HepG2 (cell line): ENCODE measurements around the gene NRGN. TPM values are rescaled to one million over a fixed set of nuclear protein-coding genes. Genes with fewer than 3 reads are reported as not detected.

Experiments
- ARID4A ChIP-seq: sonication (generic); formaldehyde crosslinking; IDR thresholded peaks from 2 replicates; pipeline ENCODE4 v1.5.0; 2020; ENCODE audit warnings: mild to moderate bottlenecking, missing genetic modification reagents, borderline replicate concordance
- DRAP1 ChIP-seq: IDR thresholded peaks from 2 replicates; pipeline ENCODE4 v1.6.1; 2016; ENCODE audit warnings: missing genetic modification reagents, missing compliant biosample characterization
- ELF1 ChIP-seq: sonication (generic); formaldehyde crosslinking; IDR thresholded peaks from 2 replicates; pipeline ENCODE4 v1.4.0; 2020; ENCODE audit warnings: missing genetic modification reagents
- LCORL ChIP-seq, 2 experiments: fragments of 450-650 bp in 1 of 2; sonication (generic) in 1 of 2; formaldehyde crosslinking in 1 of 2; IDR thresholded peaks; 2 replicates each; pipeline versions ENCODE4 v1.5.0 to v1.6.1; 2017 to 2020; ENCODE audit warnings: antibody characterized with exemption in 1 of 2, missing genetic modification reagents in 1 of 2
- MAX ChIP-seq: IDR thresholded peaks from 2 replicates; pipeline ENCODE4 v1.6.1; 2012; ENCODE audit warnings: inconsistent platforms
- MEIS2 ChIP-seq: sonication (generic); formaldehyde crosslinking; IDR thresholded peaks from 2 replicates; pipeline ENCODE4 v1.9.0; 2021; ENCODE audit warnings: mild to moderate bottlenecking, missing genetic modification reagents
- MIER3 ChIP-seq: IDR thresholded peaks from 2 replicates; pipeline ENCODE4 v1.6.1; 2016; ENCODE audit warnings: missing compliant biosample characterization, borderline replicate concordance
- NONO ChIP-seq, 2 experiments: fragments of 450-650 bp in 1 of 2; sonication (generic) in 1 of 2; formaldehyde crosslinking in 1 of 2; IDR thresholded peaks in 1 of 2; conservative IDR thresholded peaks in 1 of 2; 2 replicates each; pipeline versions ENCODE4 v1.6.1 to v1.8.0; 2017 to 2022; ENCODE audit warnings: mild to moderate bottlenecking in 1 of 2, missing genetic modification reagents in 1 of 2, moderate library complexity in 1 of 2
- RFXAP ChIP-seq: sonication (generic); formaldehyde crosslinking; IDR thresholded peaks from 2 replicates; pipeline ENCODE4 v1.4.0; 2020; ENCODE audit warnings: missing genetic modification reagents, borderline replicate concordance
- SCMH1 ChIP-seq: sonication (generic); formaldehyde crosslinking; IDR thresholded peaks from 2 replicates; pipeline ENCODE4 v1.9.0; 2021; ENCODE audit warnings: missing genetic modification reagents, mild to moderate bottlenecking, borderline replicate concordance
- SOX13 ChIP-seq, 3 experiments: fragments of 450-650 bp in 1 of 3; sonication (generic) in 1 of 3; formaldehyde crosslinking in 1 of 3; IDR thresholded peaks in 2 of 3; conservative IDR thresholded peaks in 1 of 3; 2 replicates each; pipeline versions ENCODE4 v1.5.0 to v1.6.1; 2016 to 2020; ENCODE audit warnings: antibody characterized with exemption in 1 of 3, mild to moderate bottlenecking in 1 of 3, missing compliant biosample characterization in 1 of 3, missing genetic modification reagents in 1 of 3, moderate library complexity in 1 of 3
- ZBTB25 ChIP-seq: IDR thresholded peaks from 2 replicates; pipeline ENCODE4 v1.6.1; 2018; ENCODE audit warnings: missing genetic modification reagents
- ZNF598 ChIP-seq: sonication (generic); formaldehyde crosslinking; IDR thresholded peaks from 2 replicates; pipeline ENCODE4 v1.5.1; 2020; ENCODE audit warnings: mild to moderate bottlenecking, missing genetic modification reagents, borderline replicate concordance
- ZNF687 ChIP-seq: sonication (generic); formaldehyde crosslinking; IDR thresholded peaks from 2 replicates; pipeline ENCODE4 v1.5.1; 2020; ENCODE audit warnings: mild to moderate bottlenecking, missing genetic modification reagents, moderate library complexity
- ZNF891 ChIP-seq: sonication (generic); formaldehyde crosslinking; IDR thresholded peaks from 2 replicates; pipeline ENCODE4 v1.5.0; 2020; ENCODE audit warnings: mild to moderate bottlenecking, missing genetic modification reagents
- polyA plus RNA-seq, 8 experiments: library from polyadenylated mRNA; depleted of rRNA in 3 of 8; stranded (reverse) in 7 of 8; unstranded in 1 of 8; fragments of >200 nt; fragmentation: Illumina TruSeq in 4 of 8; extraction: Trizol in 4 of 8; gene quantifications; 2 replicates each; pipeline versions ENCODE4 v1.2.1 to v1.2.3, GENCODE V29; 2011 to 2016; ENCODE audit warnings: low read depth in 4 of 8, missing spikeins in 1 of 8, mixed read lengths in 1 of 8; ENCODE audit not compliant: insufficient read depth in 1 of 8
- total RNA-seq, 5 experiments: library from RNA; depleted of rRNA; stranded (reverse); fragments of >200 nt; fragmentation: Illumina TruSeq; extraction: Trizol; gene quantifications; 2 replicates each; pipeline ENCODE4 v1.2.3, GENCODE V29; 2016; ENCODE audit warnings: low read depth in 1 of 5

NRGN gene
- total and polyA plus RNA-seq, 2 of the 13 experiments (the other 11 are each of a cell fraction or from before 2014, with no cell fraction given), result 0.22 TPM; not detected in 1

- TF ChIP-seq DRAP1 (CRISPR knock-in tag) (peak; percentile 38; the same call in 1 of the 2 replicates), SOX13 (IDR thresholded peaks at IDR 0.05) (no peak), SOX13 (CRISPR knock-in tag; conservative IDR thresholded peaks at IDR 0.05 in 1 of 2, IDR thresholded peaks at IDR 0.05 in 1 of 2) (peak in 1 of 2 experiments; percentile 70; a peak in 1 of 4 replicates), MEIS2 (CRISPR knock-in tag) (peak; percentile 36; the same call in 1 of the 2 replicates), LCORL (IDR thresholded peaks at IDR 0.05) (no peak), LCORL (CRISPR knock-in tag; IDR thresholded peaks at IDR 0.05) (peak; percentile 72), ELF1 (CRISPR knock-in tag) (peak; percentile 53; the same call in 1 of the 2 replicates), ZNF891 (CRISPR knock-in tag) (peak; percentile 26; the same call in 1 of the 2 replicates), MAX (peak; percentile 73), MIER3 (no peak), ZNF598 (CRISPR knock-in tag) (peak; percentile 76; the same call in 1 of the 2 replicates), NONO (IDR thresholded peaks at IDR 0.05) (no peak), NONO (CRISPR knock-in tag; conservative IDR thresholded peaks at IDR 0.05) (peak; percentile 29; the same call in 1 of the 2 replicates), ARID4A (CRISPR knock-in tag) (peak; percentile 72; the same call in 1 of the 2 replicates), ZNF687 (CRISPR knock-in tag) (peak; percentile 86), RFXAP (CRISPR knock-in tag) (0 out of 2 replicates have a peak, but pooled peaks have one; percentile 49), ZBTB25 (CRISPR knock-in tag) (peak; percentile 40; the same call in 1 of the 2 replicates), SCMH1 (no peak)
Measured at GRCh38 chr11:124746621-124747243, 7.0 kb downstream of the NRGN start (continued).
